T-cell (primary cell): ENCODE data around the gene GPER1. TPM values are rescaled to one million over a fixed set of nuclear protein-coding genes. Genes with fewer than 3 reads are reported as not detected.

Source experiments
- total RNA-seq, 35 experiments: library from RNA in 6 of 35; stranded (reverse) in 6 of 35; fragments of 120-200 nt in 1 of 35; gene quantifications; one replicate each; pipeline versions ENCODE4 v1.2.1 to v1.2.4 and lab custom pipeline; 2013 to 2026

Gene GPER1
- total RNA-seq, 5 donors from 2014 or later (not counting 1 experiment from before 2014, with no cell fraction given), result 0.23 to 0.41 (median 0.26) TPM; not detected in 2

Other genes starting within 250 kb of the GPER1 start
- 10 to 100 TPM; 52.2 to 76.4 (median 54.7) TPM for gene GET4, start 211.6 kb upstream of the GPER1 start, total RNA-seq
- gene ADAP1, start 133.4 kb upstream of the GPER1 start, total RNA-seq, result 10 to 100 TPM; 10.6 to 26.9 (median 23.5) TPM
- 10 to 100 TPM; 38.0 to 50.9 (median 43.7) TPM for gene COX19, start 112.6 kb upstream of the GPER1 start, total RNA-seq
- gene CYP2W1, start 104.9 kb upstream of the GPER1 start, total RNA-seq, result under 1 TPM in 1 of 5 donors, not detected in 4; 0.19 TPM
- 10 to 100 TPM; 11.9 to 14.7 (median 13.0) TPM for gene GPR146, start 43.6 kb upstream of the GPER1 start, total RNA-seq
- gene ZFAND2A, start 72.1 kb downstream of the GPER1 start, total RNA-seq, result 10 to 100 TPM; 26.6 to 77.3 (median 30.1) TPM
- gene UNCX, start 144.8 kb downstream of the GPER1 start, total RNA-seq, result not detected